GM18507 (cell line): ENCODE data around the gene FIGNL1.

Experiments used
- DNase-seq: peaks from one replicate; pipeline ENCODE4 v3.0.0; 2011; ENCODE audit warnings: low read depth; ENCODE audit not compliant: insufficient read length; ENCODE audit errors: extremely low spot score
- FAIRE-seq: peaks from 2 replicates; lab custom pipeline; 2011; peaks lifted over from hg19 to GRCh38; lab: Jason Lieb, UNC

FIGNL1 gene

GRCh38 chr7:50406935-50407334 lies 43.2 kb downstream of the FIGNL1 start:
- FAIRE-seq: peak; percentile 38
- no peak for DNase-seq

GRCh38 chr7:50405221-50405620 lies 44.9 kb downstream of the FIGNL1 start:
- FAIRE-seq: peak; percentile 35
- no peak for DNase-seq

- DNase-seq (no peak), FAIRE-seq (no peak)
These were observed 45.8 kb downstream of the FIGNL1 start for GRCh38 chr7:50404392-50404791.

- DNase-seq (no peak), FAIRE-seq (no peak)
These were observed 50.0 kb downstream of the FIGNL1 start for GRCh38 chr7:50400114-50400513.

- DNase-seq: no peak
- no peak for FAIRE-seq
These were observed 50.5 kb downstream of the FIGNL1 start for GRCh38 chr7:50399635-50400034.

GRCh38 chr7:50399206-50399605 lies 50.9 kb downstream of the FIGNL1 start:
- FAIRE-seq: no peak
- DNase-seq: no peak

GRCh38 chr7:50397971-50398324 lies 52.2 kb downstream of the FIGNL1 start:
- DNase-seq: no peak

GRCh38 chr7:50397320-50397970 lies 52.7 kb downstream of the FIGNL1 start:
- DNase-seq: peak; percentile 28
- peak; percentile 73 for FAIRE-seq

More at GRCh38 chr7:50397971-50398324, 52.2 kb downstream of the FIGNL1 start:
- FAIRE-seq: no peak

GRCh38 chr7:50396856-50397255 lies 53.3 kb downstream of the FIGNL1 start:
- FAIRE-seq (peak; percentile 39), DNase-seq (no peak)

- no peak for FAIRE-seq
- DNase-seq: no peak
These were observed 55.8 kb downstream of the FIGNL1 start for GRCh38 chr7:50394315-50394714.
